HL-60 (cell line): ENCODE data around the gene CEND1.

Experiments
- DNase-seq, 2 experiments: peaks; one replicate each; pipeline ENCODE4 v3.0.0-alpha.2; 2010 to 2020; ENCODE audit warnings: low read depth in 1 of 2, low spot score in 1 of 2
- H3K27ac ChIP-seq: fragments of 250-450 bp; sonication (Bioruptor Pico); replicated peaks from 2 replicates; pipeline ENCODE4 v1.5.1; 2020; ENCODE audit warnings: mild to moderate bottlenecking, moderate library complexity
- H3K27me3 ChIP-seq: fragments of 250-450 bp; sonication (Bioruptor Pico); 2 replicates; pipeline ENCODE4 v1.5.1; 2021; ENCODE audit warnings: mild to moderate bottlenecking, moderate library complexity; ENCODE audit not compliant: insufficient read depth, poor library complexity, severe bottlenecking
- H3K4me3 ChIP-seq: replicated peaks from 2 replicates; pipeline ENCODE4 v1.5.1; 2011; ENCODE audit warnings: mild to moderate bottlenecking, control low read depth, low read length; ENCODE audit not compliant: insufficient read depth
- CTCF ChIP-seq: IDR thresholded peaks from one replicate; pipeline ENCODE4 v1.5.1; 2011; ENCODE audit warnings: low read length, control low read depth, inconsistent platforms; ENCODE audit not compliant: insufficient read depth
- GABPA ChIP-seq: IDR thresholded peaks from 2 replicates; pipeline ENCODE4 v1.6.1; 2012; ENCODE audit warnings: low read depth
- POLR2AphosphoS5 ChIP-seq: IDR thresholded peaks from 2 replicates; pipeline ENCODE4 v1.6.1; 2012; ENCODE audit warnings: low read depth
- REST ChIP-seq: IDR thresholded peaks from 2 replicates; pipeline ENCODE4 v1.6.1; 2012; ENCODE audit warnings: low read depth; ENCODE audit not compliant: insufficient replicate concordance
- SPI1 ChIP-seq: IDR thresholded peaks from 2 replicates; pipeline ENCODE4 v1.6.1; 2012; ENCODE audit warnings: low read depth, mild to moderate bottlenecking, borderline replicate concordance

CEND1 gene

GRCh38 chr11:808427-809286 is 18.8 kb upstream of the CEND1 start:
- H3K4me3 ChIP-seq: peak overlapping the region; percentile 72
- DNase-seq: peak in 1 of 2 experiments; percentile 60
- no peaks in the 10 kb centered on the region for H3K27me3 ChIP-seq
- peak overlapping the region; percentile 100 for H3K27ac ChIP-seq
- TF ChIP-seq SPI1 (no peak), REST (no peak), CTCF (no peak), POLR2AphosphoS5 (no peak)

- peak overlapping the region; percentile 87 for H3K27ac ChIP-seq
- H3K4me3 ChIP-seq: peak overlapping the region; percentile 66
- no peak for TF ChIP-seq SPI1
- TF ChIP-seq POLR2AphosphoS5: no peak
- TF ChIP-seq REST: no peak
- no peak for TF ChIP-seq GABPA
- TF ChIP-seq CTCF: no peak
- no peaks in the 10 kb centered on the region for H3K27me3 ChIP-seq
- no peak for DNase-seq
These were observed 14.7 kb upstream of the CEND1 start for GRCh38 chr11:804599-804964.

GRCh38 chr11:803770-804598 is 14.1 kb upstream of the CEND1 start:
- TF ChIP-seq CTCF: no peak
- TF ChIP-seq POLR2AphosphoS5: no peak
- TF ChIP-seq REST: no peak
- TF ChIP-seq GABPA: no peak
- TF ChIP-seq SPI1: no peak
- no peak for DNase-seq
- peak overlapping the region; percentile 87 for H3K27ac ChIP-seq

More at GRCh38 chr11:803770-804598, 14.1 kb upstream of the CEND1 start:
- peak overlapping the region; percentile 66 for H3K4me3 ChIP-seq
- H3K27me3 ChIP-seq: no peaks in the 10 kb centered on the region
